Measurements from ENCODE around the gene B4GALT2. TPM values are rescaled to one million over a fixed set of nuclear protein-coding genes. Genes with fewer than 3 reads are reported as not detected.

The B4GALT2 gene
- total and polyA plus RNA-seq, 2 donors (not counting 1 experiment from before 2014, with no cell fraction given), result 4.6 to 6.5 TPM

- H3K4me3 ChIP-seq (ENCODE audit: control extremely low read depth in 1 of 5, extremely low read depth in 1 of 5, insufficient read depth in 1 of 5, low read depth in 2 of 5, low read length in 4 of 5), result no peak overlapping the region
- H4K20me1 ChIP-seq (ENCODE audit: control insufficient read depth, insufficient read depth, low read length, poor library complexity, severe bottlenecking), result no peaks in the 10 kb centered on the region
- Mint-ChIP-seq H3K27ac (no peak overlapping the region), H3K27me3 (peaks cover 6% of the 10 kb centered on the region), H3K9me3 (ENCODE audit: insufficient read depth) (no peaks in the 10 kb centered on the region), H3K4me3 (no peak overlapping the region), H3K4me1 (no peaks in the 10 kb centered on the region)
- H3K9me3 ChIP-seq (ENCODE audit: control extremely low read depth in 1 of 3, control insufficient read depth in 2 of 3, insufficient read depth in 1 of 3, low read length in 2 of 3), result no peaks in the 10 kb centered on the region
- no peak overlapping the region for H3K9ac ChIP-seq (ENCODE audit: low read length)
- no CpG with 5 or more reads among the region's 2 CpGs for WGBS (ENCODE audit: insufficient coverage)
- H3K79me2 ChIP-seq (ENCODE audit: control insufficient read depth, insufficient read depth, low read length), result no peaks in the 10 kb centered on the region
- POLR2A ChIA-PET, result no interaction called here
- H2AFZ ChIP-seq (ENCODE audit: insufficient read depth, low read depth, low read length, poor library complexity, severe bottlenecking), result no peak overlapping the region
- peaks cover 0 to 4% (median 0%) of the 10 kb centered on the region in 4 experiments for H3K27me3 ChIP-seq (replicated peaks in 1 of 4; ENCODE audit: control extremely low read depth in 1 of 4, control insufficient read depth in 3 of 4, insufficient read depth in 4 of 4, low read length in 3 of 4)
- TF ChIP-seq, protein P1, sequence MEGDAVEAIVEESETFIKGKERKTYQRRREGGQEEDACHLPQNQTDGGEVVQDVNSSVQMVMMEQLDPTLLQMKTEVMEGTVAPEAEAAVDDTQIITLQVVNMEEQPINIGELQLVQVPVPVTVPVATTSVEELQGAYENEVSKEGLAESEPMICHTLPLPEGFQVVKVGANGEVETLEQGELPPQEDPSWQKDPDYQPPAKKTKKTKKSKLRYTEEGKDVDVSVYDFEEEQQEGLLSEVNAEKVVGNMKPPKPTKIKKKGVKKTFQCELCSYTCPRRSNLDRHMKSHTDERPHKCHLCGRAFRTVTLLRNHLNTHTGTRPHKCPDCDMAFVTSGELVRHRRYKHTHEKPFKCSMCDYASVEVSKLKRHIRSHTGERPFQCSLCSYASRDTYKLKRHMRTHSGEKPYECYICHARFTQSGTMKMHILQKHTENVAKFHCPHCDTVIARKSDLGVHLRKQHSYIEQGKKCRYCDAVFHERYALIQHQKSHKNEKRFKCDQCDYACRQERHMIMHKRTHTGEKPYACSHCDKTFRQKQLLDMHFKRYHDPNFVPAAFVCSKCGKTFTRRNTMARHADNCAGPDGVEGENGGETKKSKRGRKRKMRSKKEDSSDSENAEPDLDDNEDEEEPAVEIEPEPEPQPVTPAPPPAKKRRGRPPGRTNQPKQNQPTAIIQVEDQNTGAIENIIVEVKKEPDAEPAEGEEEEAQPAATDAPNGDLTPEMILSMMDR (IDR thresholded peaks at IDR 0.05), result no peak
- no peak for TF ChIP-seq EZH2 (IDR thresholded peaks at IDR 0.05; ENCODE audit: borderline replicate concordance, insufficient read depth, low read depth, low read length, poor library complexity, severe bottlenecking)
- ATAC-seq (ENCODE audit: low read depth), result no peak
- CTCF ChIA-PET, result interaction anchor here (0.9 to 5.9 kb wide), 4 partner anchors 9 to 34 kb away, joined by 3 to 67 read pairs (median 6); no protein-coding TSS in a partner anchor
- H3K4me1 ChIP-seq (ENCODE audit: control insufficient read depth in 2 of 2, insufficient read depth in 2 of 2, low read length in 2 of 2), result no peaks in the 10 kb centered on the region
- no peak overlapping the region for H3K27ac ChIP-seq (ENCODE audit: low read length in 2 of 2)
- DNase-seq, result no peak
- H3K36me3 ChIP-seq (replicated peaks in 1 of 2; ENCODE audit: control extremely low read depth in 1 of 2, control insufficient read depth in 1 of 2, extremely low read depth in 1 of 2, insufficient read depth in 2 of 2, low read length in 1 of 2), result no peaks in the 10 kb centered on the region
- H3K4me2 ChIP-seq (replicated peaks; ENCODE audit: low read depth, low read length, poor library complexity, severe bottlenecking), result no peak overlapping the region
- intact Hi-C loops (cut with micrococcal nuclease), result no loop called here
Observed at GRCh38 chr1:44038876-44039657, 60.1 kb downstream of the B4GALT2 start.

GRCh38 chr1:44040418-44040817 lies 61.4 kb downstream of the B4GALT2 start:
- H3K36me3 ChIP-seq (replicated peaks in 1 of 2; ENCODE audit: control extremely low read depth in 1 of 2, control insufficient read depth in 1 of 2, extremely low read depth in 1 of 2, insufficient read depth in 2 of 2, low read length in 1 of 2), result no peaks in the 10 kb centered on the region
- no peaks in the 10 kb centered on the region for H3K9me3 Mint-ChIP-seq (ENCODE audit: insufficient read depth)
- H3K27ac ChIP-seq (ENCODE audit: low read length in 2 of 2), result no peak overlapping the region
- intact Hi-C loops (cut with micrococcal nuclease), result no loop called here
- ChIA-PET CTCF (interaction anchor here (0.5 to 5.9 kb wide), 5 partner anchors 10 to 1195 kb away, joined by 3 to 67 read pairs (median 4); no protein-coding TSS in a partner anchor), POLR2A (no interaction called here)
- DNase-seq, result no peak
- no peaks in the 10 kb centered on the region for H3K4me1 Mint-ChIP-seq
- no peaks in the 10 kb centered on the region for H3K9me3 ChIP-seq (ENCODE audit: control extremely low read depth in 1 of 3, control insufficient read depth in 2 of 3, insufficient read depth in 1 of 3, low read length in 2 of 3)
- H3K4me3 Mint-ChIP-seq, result no peak overlapping the region
- no peak for ATAC-seq (ENCODE audit: low read depth)
- peaks cover 7% of the 10 kb centered on the region for H3K27me3 Mint-ChIP-seq
- H3K27ac Mint-ChIP-seq, result no peak overlapping the region
- no CpG with 5 or more reads among the region's 2 CpGs for whole genome bisulfite sequencing (ENCODE audit: insufficient coverage)
- H3K79me2 ChIP-seq (ENCODE audit: control insufficient read depth, insufficient read depth, low read length), result no peaks in the 10 kb centered on the region
- no peak overlapping the region for H2AFZ ChIP-seq (ENCODE audit: insufficient read depth, low read depth, low read length, poor library complexity, severe bottlenecking)
- no peaks in the 10 kb centered on the region for H3K4me1 ChIP-seq (ENCODE audit: control insufficient read depth in 2 of 2, insufficient read depth in 2 of 2, low read length in 2 of 2)
- H3K9ac ChIP-seq (ENCODE audit: low read length), result no peak overlapping the region
- no peak overlapping the region for H3K4me3 ChIP-seq (ENCODE audit: control extremely low read depth in 1 of 5, extremely low read depth in 1 of 5, insufficient read depth in 1 of 5, low read depth in 2 of 5, low read length in 4 of 5)
- peaks cover 0 to 4% (median 0%) of the 10 kb centered on the region in 4 experiments for H3K27me3 ChIP-seq (replicated peaks in 1 of 4; ENCODE audit: control extremely low read depth in 1 of 4, control insufficient read depth in 3 of 4, insufficient read depth in 4 of 4, low read length in 3 of 4)
- TF ChIP-seq, protein P1 (IDR thresholded peaks at IDR 0.05), result no peak
- TF ChIP-seq EZH2 (IDR thresholded peaks at IDR 0.05; ENCODE audit: borderline replicate concordance, insufficient read depth, low read depth, low read length, poor library complexity, severe bottlenecking), result no peak
- H4K20me1 ChIP-seq (ENCODE audit: control insufficient read depth, insufficient read depth, low read length, poor library complexity, severe bottlenecking), result no peaks in the 10 kb centered on the region
- no peak overlapping the region for H3K4me2 ChIP-seq (replicated peaks; ENCODE audit: low read depth, low read length, poor library complexity, severe bottlenecking)
